CD8-positive, alpha-beta memory T cell (primary cell): Measurements from ENCODE around the gene CHTF8. TPM values are rescaled to one million over a fixed set of nuclear protein-coding genes. Genes with fewer than 3 reads are reported as not detected.
"Not testable (repeated sequence)": the region's sequence is repeated elsewhere in the genome, so short reads cannot be mapped to it uniquely, and the experiment has no call there.

Experiments used
- CTCF ChIA-PET: fragments of 350-600 bp; sonication (Branson Sonifier 250); formaldehyde crosslinking; loops from one replicate; lab custom pipeline; 2021; ENCODE audit warnings: antibody characterized with exemption; lab: Charles Lee
- POLR2A ChIA-PET: fragments of 350-600 bp; sonication (Branson Sonifier 250); formaldehyde crosslinking; loops from one replicate; lab custom pipeline; 2021; ENCODE audit warnings: antibody characterized with exemption; lab: Charles Lee
- DNase-seq, 5 donors: peaks; one replicate each; pipeline versions ENCODE4 v3.0.0 to v3.0.0-alpha.2; 2020 to 2022; ENCODE audit warnings: mixed read lengths in 1 of 5
- H3K27ac ChIP-seq: one replicate; pipeline ENCODE4 v1.7.0; 2013; ENCODE audit warnings: low read depth, mild to moderate bottlenecking, low read length, moderate library complexity
- H3K27me3 ChIP-seq: 2 replicates; pipeline ENCODE4 v1.7.0; 2013; ENCODE audit warnings: low read length, mild to moderate bottlenecking; ENCODE audit not compliant: insufficient read depth, poor library complexity, severe bottlenecking
- H3K36me3 ChIP-seq: 2 replicates; pipeline ENCODE4 v1.7.0; 2013; ENCODE audit warnings: mild to moderate bottlenecking, low read length, moderate library complexity; ENCODE audit not compliant: insufficient read depth
- H3K4me1 ChIP-seq: 2 replicates; pipeline ENCODE4 v1.7.0; 2013; ENCODE audit warnings: mild to moderate bottlenecking, low read length, moderate library complexity; ENCODE audit not compliant: insufficient read depth
- H3K4me3 ChIP-seq: 2 replicates; pipeline ENCODE4 v1.7.0; 2013; ENCODE audit warnings: mild to moderate bottlenecking, low read length
- H3K9me3 ChIP-seq: 2 replicates; pipeline ENCODE4 v1.7.0; 2013; ENCODE audit warnings: mild to moderate bottlenecking, low read length
- H3K27ac Mint-ChIP-seq, 8 donors: one replicate each; pipeline ENCODE4 v1.8.0; 2020 to 2021; ENCODE audit warnings: mixed read lengths in 8 of 8, mild to moderate bottlenecking in 6 of 8, inconsistent platforms in 3 of 8, moderate library complexity in 3 of 8
- H3K27me3 Mint-ChIP-seq, 2 donors: one replicate each; pipeline ENCODE4 v1.8.0; 2020 to 2021; ENCODE audit warnings: mixed read lengths in 2 of 2, mild to moderate bottlenecking in 1 of 2, moderate library complexity in 1 of 2
- H3K36me3 Mint-ChIP-seq, 3 donors: one replicate each; pipeline ENCODE4 v1.8.0; 2020 to 2021; ENCODE audit warnings: mixed read lengths in 3 of 3, inconsistent platforms in 1 of 3, mild to moderate bottlenecking in 1 of 3
- H3K4me1 Mint-ChIP-seq, 3 donors: one replicate each; pipeline ENCODE4 v1.8.0; 2020 to 2021; ENCODE audit warnings: mixed read lengths in 3 of 3, inconsistent platforms in 1 of 3, mild to moderate bottlenecking in 1 of 3
- H3K4me3 Mint-ChIP-seq, 7 donors: one replicate each; pipeline ENCODE4 v1.8.0; 2020 to 2021; ENCODE audit warnings: mixed read lengths in 7 of 7, mild to moderate bottlenecking in 6 of 7, moderate library complexity in 4 of 7, inconsistent platforms in 2 of 7
- H3K9me3 Mint-ChIP-seq, 5 donors: one replicate each; pipeline ENCODE4 v1.8.0; 2020 to 2022; ENCODE audit warnings: mixed read lengths in 5 of 5, mild to moderate bottlenecking in 3 of 5, moderate library complexity in 2 of 5, inconsistent platforms in 1 of 5
- polyA plus RNA-seq: library from polyadenylated mRNA; unstranded; fragments of 300-500 nt; fragmentation: Illumina TruSeq; gene quantifications from one replicate; pipeline ENCODE4 v1.2.3, GENCODE V29; 2021
- total RNA-seq, 2 experiments: library from RNA; stranded (reverse); gene quantifications; one replicate each; pipeline ENCODE4 v1.2.3, GENCODE V29; 2021

Gene CHTF8
- total and polyA plus RNA-seq, 3 experiments from 2014 or later, result 141 to 181 (median 149) TPM

DNA sequence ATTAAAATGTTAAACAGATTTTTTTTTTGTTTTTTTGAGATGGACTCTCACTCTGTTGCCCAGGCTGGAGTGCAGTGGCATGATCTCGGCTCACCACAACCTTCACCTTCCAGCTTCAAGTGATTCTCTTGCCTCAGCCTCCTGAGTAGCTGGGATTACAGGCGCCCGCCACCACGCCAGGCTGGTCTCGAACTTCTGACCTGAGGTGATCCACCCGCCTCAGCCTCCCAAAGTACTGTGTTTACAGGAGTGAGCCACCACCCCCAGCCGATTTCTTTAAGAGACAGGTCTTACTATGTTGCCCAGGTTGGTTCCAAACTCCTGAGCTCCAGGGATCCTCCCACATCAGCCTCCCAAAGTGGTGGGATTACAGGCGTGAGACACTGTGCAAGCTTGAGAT is 8.0 kb downstream of the CHTF8 start:
- CTCF ChIA-PET, result interaction anchor here (0.7 to 2.8 kb wide), 13 partner anchors 9 to 604 kb away, joined by 3 to 29 read pairs (median 5); partner anchors contain the start of genes CHTF8 and UTP4
- not testable (repeated sequence) for H3K27me3 Mint-ChIP-seq, H3K9me3 ChIP-seq, H3K9me3 Mint-ChIP-seq, H3K4me1 ChIP-seq, H3K27ac ChIP-seq, H3K4me3 ChIP-seq, H3K27ac Mint-ChIP-seq, H3K27me3 ChIP-seq, DNase-seq
- H3K36me3 Mint-ChIP-seq, result peaks cover 0 to 47% (median 10%) of the 10 kb centered on the region in 3 donors
- peak overlapping the region in 1 of 7 donors; percentile 36 for H3K4me3 Mint-ChIP-seq
- H3K4me1 Mint-ChIP-seq, result peaks cover 18 to 50% (median 29%) of the 10 kb centered on the region in 3 donors
- POLR2A ChIA-PET, result interaction anchor here (1.4 kb wide), 1 partner anchor 19 kb away, joined by 4 read pairs; the partner anchor contains the start of gene HAS3
- H3K36me3 ChIP-seq, result peaks cover 18% of the 10 kb centered on the region

GRCh38 chr16:69123910-69124309 is 8.5 kb downstream of the CHTF8 start:
- Histone ChIP-seq H3K27me3 (no peaks in the 10 kb centered on the region), H3K36me3 (peaks cover 21% of the 10 kb centered on the region), H3K27ac (no peak overlapping the region), H3K4me3 (no peak overlapping the region), H3K4me1 (no peaks in the 10 kb centered on the region), H3K9me3 (no peaks in the 10 kb centered on the region)
- DNase-seq, result peak; percentile 53 to 73 (median 56)
- no peaks in the 10 kb centered on the region for H3K9me3 Mint-ChIP-seq
- peaks cover 16 to 48% (median 28%) of the 10 kb centered on the region in 3 donors for H3K4me1 Mint-ChIP-seq
- peak overlapping the region in 4 of 8 donors; percentile 3 to 70 (median 28) for H3K27ac Mint-ChIP-seq
- ChIA-PET POLR2A (interaction anchor here (0.7 to 2.2 kb wide), 2 partner anchors 9 to 137 kb away, joined by 3 to 10 read pairs; partner anchors contain the start of genes CHTF8 and UTP4), CTCF (interaction anchor here (0.7 to 2.8 kb wide), 18 partner anchors 9 to 1385 kb away, joined by 3 to 29 read pairs (median 4); partner anchors contain the start of genes CHTF8, HAS3 and UTP4)
- peak overlapping the region in 1 of 7 donors; percentile 36 for H3K4me3 Mint-ChIP-seq
- no peaks in the 10 kb centered on the region for H3K27me3 Mint-ChIP-seq
- H3K36me3 Mint-ChIP-seq, result peaks cover 0 to 51% (median 10%) of the 10 kb centered on the region in 3 donors

DNA sequence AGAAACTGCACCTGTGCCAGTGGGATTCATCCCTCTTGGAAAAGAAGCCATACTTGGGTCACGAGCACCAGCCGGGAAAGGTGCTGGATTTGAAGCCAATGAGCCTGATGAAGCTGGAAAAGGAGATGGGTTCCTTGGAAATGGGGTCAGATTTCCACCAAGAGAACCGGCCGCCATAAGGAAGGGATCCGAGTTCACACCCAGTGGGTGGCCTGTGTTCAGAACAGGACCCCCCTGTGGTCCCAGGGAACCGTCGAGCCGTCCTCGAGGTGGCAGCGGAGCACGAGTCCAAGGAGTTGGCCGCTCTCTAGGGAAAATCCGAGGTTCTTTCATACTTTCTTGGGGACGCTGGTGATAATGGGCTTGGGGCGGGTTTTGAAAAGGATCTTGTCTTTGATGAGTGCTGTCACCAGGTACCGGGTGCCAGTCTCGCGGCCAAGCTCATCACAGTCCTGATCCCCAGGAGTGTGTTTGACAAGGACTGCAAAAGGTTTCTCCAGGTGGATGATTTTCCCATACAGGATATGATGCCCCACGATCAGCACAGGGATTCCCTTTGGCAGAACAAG is 12.2 kb downstream of the CHTF8 start:
- Histone ChIP-seq H3K4me3 (no peak overlapping the region), H3K9me3 (no peaks in the 10 kb centered on the region), H3K36me3 (peaks cover 41% of the 10 kb centered on the region), H3K4me1 (no peaks in the 10 kb centered on the region), H3K27me3 (no peaks in the 10 kb centered on the region), H3K27ac (no peak overlapping the region)
- peaks cover 7 to 27% (median 13%) of the 10 kb centered on the region in 3 donors for H3K4me1 Mint-ChIP-seq
- H3K27me3 Mint-ChIP-seq, result no peaks in the 10 kb centered on the region
- H3K9me3 Mint-ChIP-seq, result no peaks in the 10 kb centered on the region
- ChIA-PET POLR2A (no interaction called here), CTCF (no interaction called here)
- peaks cover 0 to 63% (median 10%) of the 10 kb centered on the region in 3 donors for H3K36me3 Mint-ChIP-seq
- no peak for DNase-seq
- H3K27ac Mint-ChIP-seq, result peak overlapping the region in 1 of 8 donors; percentile 64
- H3K4me3 Mint-ChIP-seq, result no peak overlapping the region

GRCh38 chr16:69119536-69119935 is 12.9 kb downstream of the CHTF8 start:
- peak overlapping the region in 1 of 8 donors; percentile 19 for H3K27ac Mint-ChIP-seq
- peaks cover 0 to 69% (median 11%) of the 10 kb centered on the region in 3 donors for H3K36me3 Mint-ChIP-seq
- H3K4me3 ChIP-seq, result no peak overlapping the region
- ChIA-PET CTCF (interaction anchor here (0.6 kb wide), 1 partner anchor 309 kb away, joined by 3 read pairs; no protein-coding TSS in a partner anchor), POLR2A (no interaction called here)
- H3K9me3 Mint-ChIP-seq, result no peaks in the 10 kb centered on the region
- peaks cover 7 to 26% (median 13%) of the 10 kb centered on the region in 3 donors for H3K4me1 Mint-ChIP-seq
- H3K36me3 ChIP-seq, result peaks cover 46% of the 10 kb centered on the region
- no peak for DNase-seq
- H3K9me3 ChIP-seq, result no peaks in the 10 kb centered on the region
- no peaks in the 10 kb centered on the region for H3K4me1 ChIP-seq
- H3K4me3 Mint-ChIP-seq, result no peak overlapping the region
- H3K27ac ChIP-seq, result no peak overlapping the region
- no peaks in the 10 kb centered on the region for H3K27me3 Mint-ChIP-seq
- H3K27me3 ChIP-seq, result no peaks in the 10 kb centered on the region

DNA sequence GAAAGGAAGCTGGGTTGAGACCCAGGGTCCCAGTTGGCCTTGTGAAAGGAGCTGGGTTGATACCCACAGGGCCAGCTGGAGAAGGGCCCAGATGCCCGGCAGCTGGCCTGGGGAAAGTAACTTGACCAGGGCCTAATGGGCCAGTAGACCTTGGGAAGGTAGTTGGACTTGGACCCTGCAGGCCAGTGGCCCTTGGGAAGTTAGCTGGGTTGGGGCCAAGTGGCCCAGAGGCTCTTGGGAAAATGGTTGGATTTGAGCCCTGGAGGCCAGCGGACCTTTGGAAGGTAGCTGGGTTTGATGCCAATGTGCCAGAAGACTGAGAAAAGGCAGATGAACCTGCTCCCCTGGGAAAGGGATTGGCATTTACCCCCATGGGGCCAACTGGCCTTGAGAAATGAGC is 13.4 kb downstream of the CHTF8 start:
- no peaks in the 10 kb centered on the region for H3K27me3 Mint-ChIP-seq

DNA sequence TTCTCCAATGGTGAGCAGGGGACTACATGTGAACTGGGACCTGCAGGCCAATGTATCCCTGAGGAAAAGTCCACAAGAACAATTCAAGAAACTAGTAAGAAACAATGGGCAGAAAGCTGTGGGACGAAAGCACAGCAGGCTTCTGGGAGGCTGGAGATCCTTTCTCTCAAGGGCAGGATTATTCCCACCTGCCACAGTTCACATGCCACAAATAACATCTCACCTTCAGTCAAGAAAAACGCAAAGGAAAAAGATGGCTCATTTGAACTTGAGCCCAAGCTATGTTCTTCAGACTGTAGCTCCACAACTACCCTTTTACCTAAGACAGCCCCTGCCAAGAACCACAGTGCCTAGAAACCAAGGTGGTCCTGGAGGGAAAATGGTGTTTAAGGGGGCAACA is 13.9 kb downstream of the CHTF8 start:
- Histone ChIP-seq H3K27me3 (no peaks in the 10 kb centered on the region), H3K4me1 (no peaks in the 10 kb centered on the region), H3K4me3 (no peak overlapping the region), H3K27ac (no peak overlapping the region), H3K9me3 (no peaks in the 10 kb centered on the region), H3K36me3 (peaks cover 48% of the 10 kb centered on the region)
- POLR2A ChIA-PET, result interaction anchor here (0.6 kb wide), 1 partner anchor 83 kb away, joined by 12 read pairs; no protein-coding TSS in a partner anchor
- Mint-ChIP-seq H3K9me3 (no peaks in the 10 kb centered on the region), H3K36me3 (peaks cover 0 to 77% (median 12%) of the 10 kb centered on the region in 3 donors), H3K4me1 (peaks cover 4 to 22% (median 8%) of the 10 kb centered on the region in 3 donors), H3K27me3 (no peaks in the 10 kb centered on the region), H3K4me3 (no peak overlapping the region), H3K27ac (peak overlapping the region in 1 of 8 donors; percentile 54)
- CTCF ChIA-PET, result interaction anchor here (0.6 kb wide), 1 partner anchor 9 kb away, joined by 3 read pairs; no protein-coding TSS in a partner anchor
- no peak for DNase-seq

More for the DNA sequence above, 13.4 kb downstream of the CHTF8 start:
- H3K36me3 ChIP-seq, result peaks cover 48% of the 10 kb centered on the region
- no peaks in the 10 kb centered on the region for H3K9me3 ChIP-seq
- Mint-ChIP-seq H3K4me1 (peaks cover 5 to 23% (median 10%) of the 10 kb centered on the region in 3 donors), H3K27ac (no peak overlapping the region), H3K36me3 (peaks cover 0 to 72% (median 11%) of the 10 kb centered on the region in 3 donors), H3K9me3 (no peaks in the 10 kb centered on the region), H3K4me3 (no peak overlapping the region)
- no peak for DNase-seq
- H3K4me3 ChIP-seq, result no peak overlapping the region
- no peaks in the 10 kb centered on the region for H3K27me3 ChIP-seq
- CTCF ChIA-PET, result interaction anchor here (0.6 kb wide), 1 partner anchor 308 kb away, joined by 3 read pairs; no protein-coding TSS in a partner anchor
- no peaks in the 10 kb centered on the region for H3K4me1 ChIP-seq
- POLR2A ChIA-PET, result no interaction called here
- no peak overlapping the region for H3K27ac ChIP-seq

DNA sequence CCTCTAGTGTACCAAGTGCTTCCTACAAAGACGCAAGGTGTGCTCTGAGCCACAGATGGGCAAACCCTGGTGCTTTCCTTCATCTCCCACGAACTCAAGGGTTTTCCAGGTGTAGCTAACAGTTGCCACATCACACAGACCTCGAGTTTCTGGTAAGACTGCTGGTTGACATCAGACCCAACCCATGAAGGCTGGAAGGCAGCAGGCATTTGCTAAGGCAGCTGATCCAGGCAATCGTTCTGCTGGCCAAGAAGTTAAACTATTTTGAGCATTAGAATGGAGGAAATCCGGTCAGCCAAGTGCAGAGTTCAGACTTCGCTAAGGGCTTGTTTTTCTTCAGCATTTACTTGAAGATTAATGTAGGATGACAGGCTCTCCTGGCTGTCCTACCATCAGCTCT is 15.5 kb downstream of the CHTF8 start:
- no peaks in the 10 kb centered on the region for H3K9me3 ChIP-seq
- DNase-seq, result no peak
- CTCF ChIA-PET, result no interaction called here
- H3K36me3 ChIP-seq, result peaks cover 48% of the 10 kb centered on the region
- peaks cover 4 to 24% (median 8%) of the 10 kb centered on the region in 3 donors for H3K4me1 Mint-ChIP-seq
- no peak overlapping the region for H3K27ac ChIP-seq
- H3K27ac Mint-ChIP-seq, result no peak overlapping the region
- H3K4me3 Mint-ChIP-seq, result no peak overlapping the region
- H3K4me1 ChIP-seq, result no peaks in the 10 kb centered on the region
- H3K27me3 Mint-ChIP-seq, result peaks cover 0 to 2% of the 10 kb centered on the region in 2 donors
- H3K4me3 ChIP-seq, result no peak overlapping the region
- H3K9me3 Mint-ChIP-seq, result no peaks in the 10 kb centered on the region
- peaks cover 0 to 81% (median 10%) of the 10 kb centered on the region in 3 donors for H3K36me3 Mint-ChIP-seq
- H3K27me3 ChIP-seq, result no peaks in the 10 kb centered on the region
- POLR2A ChIA-PET, result no interaction called here
